GM19324 (cell line): ENCODE data around the gene AUTS2.

Source experiments
- ATAC-seq: cut with Tn5 transposase; IDR thresholded peaks from one replicate; pipeline ENCODE4 v1.9.1; 2021; ENCODE audit warnings: mild to moderate bottlenecking, moderate library complexity; ENCODE audit not compliant: unreplicated experiment, low FRiP score

AUTS2 gene

DNA sequence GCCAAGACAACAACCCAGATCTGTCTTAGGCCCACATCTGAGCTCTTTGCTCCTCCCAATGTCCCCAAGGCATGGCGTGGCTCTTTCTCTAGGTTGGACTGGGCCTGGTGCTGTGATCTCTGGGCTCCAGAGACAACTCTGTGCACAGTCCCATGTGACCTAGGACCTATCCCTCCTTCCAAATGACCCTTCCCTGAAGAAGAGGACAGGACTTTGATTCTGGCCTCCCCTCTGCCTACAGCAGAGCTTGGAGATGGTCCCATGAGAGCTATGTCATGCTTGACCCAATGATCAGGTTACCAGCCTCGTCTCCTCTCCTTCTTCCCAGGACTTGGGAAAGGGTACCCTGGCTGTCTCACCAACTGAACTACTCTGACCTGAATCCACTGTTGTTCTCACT is 1237.4 kb downstream of the AUTS2 start:
- no peak for ATAC-seq

- no peak for ATAC-seq
Measured at GRCh38 chr7:70836279-70836678, 1238.0 kb downstream of the AUTS2 start.

DNA sequence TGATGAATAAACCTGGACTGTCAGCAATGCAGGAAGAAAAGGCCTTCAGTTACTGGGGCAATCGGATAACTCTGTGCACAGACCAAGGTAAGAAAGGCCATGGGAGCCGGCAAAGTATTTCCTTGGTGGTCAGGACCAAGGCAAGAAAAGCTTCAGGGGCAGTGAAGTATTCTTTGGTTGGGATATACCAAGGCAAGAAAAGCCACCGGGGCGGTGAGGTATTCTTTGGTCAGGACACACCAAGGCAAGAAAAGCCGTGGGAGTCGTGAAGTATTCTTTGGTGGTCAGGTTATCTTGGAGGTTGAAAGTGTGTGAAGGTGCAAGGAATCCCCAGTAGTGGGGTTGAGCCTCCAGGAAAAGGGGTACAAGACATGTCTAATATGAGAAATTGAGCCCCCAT is 1238.7 kb downstream of the AUTS2 start:
- ATAC-seq = no peak

- no peak for ATAC-seq
Measured at GRCh38 chr7:70837589-70837988, 1239.3 kb downstream of the AUTS2 start.

DNA sequence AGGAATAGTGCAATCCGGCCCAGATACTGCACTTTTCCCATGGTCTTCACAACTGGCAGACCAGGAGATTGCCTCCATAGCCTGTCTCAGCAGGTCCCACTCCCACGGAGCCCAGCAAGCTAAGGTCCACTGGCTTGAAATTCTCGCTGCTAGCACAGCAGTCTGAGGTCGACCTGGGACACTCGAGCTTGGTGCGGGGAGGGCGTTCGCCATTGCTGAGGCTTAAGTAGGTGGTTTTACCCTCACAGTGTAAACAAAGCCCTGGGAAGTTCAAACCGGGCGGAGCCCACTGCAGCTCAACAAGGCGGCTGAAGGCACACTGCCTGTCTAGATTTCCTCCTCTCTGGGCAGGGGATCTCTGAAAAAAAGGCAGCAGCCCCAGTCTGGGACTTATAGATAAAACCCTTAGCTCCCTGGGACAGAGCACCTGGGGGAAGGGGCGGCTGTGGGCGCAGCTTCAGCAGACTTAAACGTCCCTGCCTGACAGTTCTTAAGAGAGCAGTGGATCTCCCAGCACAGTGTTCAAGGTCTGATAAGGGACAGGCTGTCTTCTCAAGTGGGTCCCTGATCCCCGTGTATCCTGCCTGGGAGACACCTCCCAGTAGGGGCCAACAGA is 1240.1 kb downstream of the AUTS2 start:
- no peak for ATAC-seq
